ENCODE results near the gene ARID1B.

DNA sequence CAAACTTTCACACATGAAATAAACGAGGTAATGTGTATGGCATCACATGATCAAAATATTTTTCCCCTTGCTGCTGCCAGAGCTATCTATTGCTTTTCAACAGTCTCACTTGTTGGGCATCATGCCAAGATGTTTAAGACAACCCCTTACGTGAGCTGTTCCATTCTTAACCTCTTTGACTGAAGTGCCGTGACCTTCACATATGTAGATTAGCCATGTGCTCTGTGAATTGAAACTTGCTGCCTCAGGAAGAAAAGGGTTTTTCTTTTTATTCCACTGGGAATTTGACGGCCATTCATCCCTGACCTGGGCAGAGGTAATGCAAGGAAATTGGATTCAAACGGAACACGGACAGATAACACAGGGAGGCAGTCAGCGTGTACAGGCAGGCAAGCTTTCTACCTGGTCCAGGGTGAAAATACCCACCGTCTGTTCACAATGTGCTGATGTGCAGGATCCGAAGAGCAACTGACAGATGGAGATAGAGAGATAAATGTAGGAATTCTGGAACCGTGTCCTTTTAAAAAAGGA is 14.2 kb downstream of the ARID1B start:
- TF ChIP-seq ZNF274 (IDR thresholded peaks at IDR 0.05; ENCODE audit: low read depth, low read length): no peak
- TF ChIP-seq, protein P1, sequence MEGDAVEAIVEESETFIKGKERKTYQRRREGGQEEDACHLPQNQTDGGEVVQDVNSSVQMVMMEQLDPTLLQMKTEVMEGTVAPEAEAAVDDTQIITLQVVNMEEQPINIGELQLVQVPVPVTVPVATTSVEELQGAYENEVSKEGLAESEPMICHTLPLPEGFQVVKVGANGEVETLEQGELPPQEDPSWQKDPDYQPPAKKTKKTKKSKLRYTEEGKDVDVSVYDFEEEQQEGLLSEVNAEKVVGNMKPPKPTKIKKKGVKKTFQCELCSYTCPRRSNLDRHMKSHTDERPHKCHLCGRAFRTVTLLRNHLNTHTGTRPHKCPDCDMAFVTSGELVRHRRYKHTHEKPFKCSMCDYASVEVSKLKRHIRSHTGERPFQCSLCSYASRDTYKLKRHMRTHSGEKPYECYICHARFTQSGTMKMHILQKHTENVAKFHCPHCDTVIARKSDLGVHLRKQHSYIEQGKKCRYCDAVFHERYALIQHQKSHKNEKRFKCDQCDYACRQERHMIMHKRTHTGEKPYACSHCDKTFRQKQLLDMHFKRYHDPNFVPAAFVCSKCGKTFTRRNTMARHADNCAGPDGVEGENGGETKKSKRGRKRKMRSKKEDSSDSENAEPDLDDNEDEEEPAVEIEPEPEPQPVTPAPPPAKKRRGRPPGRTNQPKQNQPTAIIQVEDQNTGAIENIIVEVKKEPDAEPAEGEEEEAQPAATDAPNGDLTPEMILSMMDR (IDR thresholded peaks at IDR 0.05 in 2 of 3, conservative IDR thresholded peaks at IDR 0.05 in 1 of 3; ENCODE audit: borderline replicate concordance in 1 of 3, insufficient read depth in 1 of 3, low read depth in 2 of 3, low read length in 2 of 3): no peak
- TF ChIP-seq YY1 (IDR thresholded peaks at IDR 0.05; ENCODE audit: extremely low read depth, insufficient replicate concordance, low read depth, low read length): no peak
- no peak for TF ChIP-seq RAD21 (IDR thresholded peaks at IDR 0.05; ENCODE audit: low read depth)
- TF ChIP-seq, protein P2, sequence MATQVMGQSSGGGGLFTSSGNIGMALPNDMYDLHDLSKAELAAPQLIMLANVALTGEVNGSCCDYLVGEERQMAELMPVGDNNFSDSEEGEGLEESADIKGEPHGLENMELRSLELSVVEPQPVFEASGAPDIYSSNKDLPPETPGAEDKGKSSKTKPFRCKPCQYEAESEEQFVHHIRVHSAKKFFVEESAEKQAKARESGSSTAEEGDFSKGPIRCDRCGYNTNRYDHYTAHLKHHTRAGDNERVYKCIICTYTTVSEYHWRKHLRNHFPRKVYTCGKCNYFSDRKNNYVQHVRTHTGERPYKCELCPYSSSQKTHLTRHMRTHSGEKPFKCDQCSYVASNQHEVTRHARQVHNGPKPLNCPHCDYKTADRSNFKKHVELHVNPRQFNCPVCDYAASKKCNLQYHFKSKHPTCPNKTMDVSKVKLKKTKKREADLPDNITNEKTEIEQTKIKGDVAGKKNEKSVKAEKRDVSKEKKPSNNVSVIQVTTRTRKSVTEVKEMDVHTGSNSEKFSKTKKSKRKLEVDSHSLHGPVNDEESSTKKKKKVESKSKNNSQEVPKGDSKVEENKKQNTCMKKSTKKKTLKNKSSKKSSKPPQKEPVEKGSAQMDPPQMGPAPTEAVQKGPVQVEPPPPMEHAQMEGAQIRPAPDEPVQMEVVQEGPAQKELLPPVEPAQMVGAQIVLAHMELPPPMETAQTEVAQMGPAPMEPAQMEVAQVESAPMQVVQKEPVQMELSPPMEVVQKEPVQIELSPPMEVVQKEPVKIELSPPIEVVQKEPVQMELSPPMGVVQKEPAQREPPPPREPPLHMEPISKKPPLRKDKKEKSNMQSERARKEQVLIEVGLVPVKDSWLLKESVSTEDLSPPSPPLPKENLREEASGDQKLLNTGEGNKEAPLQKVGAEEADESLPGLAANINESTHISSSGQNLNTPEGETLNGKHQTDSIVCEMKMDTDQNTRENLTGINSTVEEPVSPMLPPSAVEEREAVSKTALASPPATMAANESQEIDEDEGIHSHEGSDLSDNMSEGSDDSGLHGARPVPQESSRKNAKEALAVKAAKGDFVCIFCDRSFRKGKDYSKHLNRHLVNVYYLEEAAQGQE (IDR thresholded peaks at IDR 0.05; ENCODE audit: low read depth): no peak
- no peak for TF ChIP-seq JUND (IDR thresholded peaks at IDR 0.05)
- TF ChIP-seq POLR2AphosphoS5 (IDR thresholded peaks at IDR 0.05; ENCODE audit: low read depth, low read length): no peak
- TF ChIP-seq, protein P3, sequence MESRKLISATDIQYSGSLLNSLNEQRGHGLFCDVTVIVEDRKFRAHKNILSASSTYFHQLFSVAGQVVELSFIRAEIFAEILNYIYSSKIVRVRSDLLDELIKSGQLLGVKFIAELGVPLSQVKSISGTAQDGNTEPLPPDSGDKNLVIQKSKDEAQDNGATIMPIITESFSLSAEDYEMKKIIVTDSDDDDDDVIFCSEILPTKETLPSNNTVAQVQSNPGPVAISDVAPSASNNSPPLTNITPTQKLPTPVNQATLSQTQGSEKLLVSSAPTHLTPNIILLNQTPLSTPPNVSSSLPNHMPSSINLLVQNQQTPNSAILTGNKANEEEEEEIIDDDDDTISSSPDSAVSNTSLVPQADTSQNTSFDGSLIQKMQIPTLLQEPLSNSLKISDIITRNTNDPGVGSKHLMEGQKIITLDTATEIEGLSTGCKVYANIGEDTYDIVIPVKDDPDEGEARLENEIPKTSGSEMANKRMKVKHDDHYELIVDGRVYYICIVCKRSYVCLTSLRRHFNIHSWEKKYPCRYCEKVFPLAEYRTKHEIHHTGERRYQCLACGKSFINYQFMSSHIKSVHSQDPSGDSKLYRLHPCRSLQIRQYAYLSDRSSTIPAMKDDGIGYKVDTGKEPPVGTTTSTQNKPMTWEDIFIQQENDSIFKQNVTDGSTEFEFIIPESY (IDR thresholded peaks at IDR 0.05; ENCODE audit: extremely low read depth, insufficient replicate concordance, low read length): no peak
